Measurements from ENCODE around the gene BTG1.

The BTG1 gene

DNA sequence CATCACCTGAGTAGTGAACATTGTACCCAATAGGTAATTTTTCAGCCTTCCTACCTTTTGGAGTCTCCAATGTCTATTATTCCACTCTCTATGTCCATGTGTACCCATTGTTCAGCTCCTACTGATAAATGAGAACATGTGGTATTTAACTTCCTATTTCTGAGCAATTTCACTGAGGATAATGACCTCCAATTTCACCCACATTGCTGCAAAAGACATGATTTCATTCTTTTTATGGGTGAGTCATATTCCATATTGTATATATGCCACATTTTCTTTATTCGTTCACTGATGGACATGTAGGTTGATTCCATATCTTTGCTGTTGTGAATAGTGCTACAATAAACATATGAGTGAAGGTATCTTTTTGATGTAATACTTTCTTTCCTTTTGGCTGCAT is 16.4 kb upstream of the BTG1 start:
- in situ Hi-C loops (cut with HindIII; ENCODE audit: low pct_ligation_motif_present, low sequenced_read_pairs): no loop called here
- no peak for DNase-seq
- no peaks in the 10 kb centered on the region for H3K36me3 ChIP-seq (replicated peaks)
- H3K27ac ChIP-seq: no peak overlapping the region
- no peak overlapping the region for H3K4me3 ChIP-seq (ENCODE audit: low read depth, low read length)
- TF ChIP-seq, protein P1, sequence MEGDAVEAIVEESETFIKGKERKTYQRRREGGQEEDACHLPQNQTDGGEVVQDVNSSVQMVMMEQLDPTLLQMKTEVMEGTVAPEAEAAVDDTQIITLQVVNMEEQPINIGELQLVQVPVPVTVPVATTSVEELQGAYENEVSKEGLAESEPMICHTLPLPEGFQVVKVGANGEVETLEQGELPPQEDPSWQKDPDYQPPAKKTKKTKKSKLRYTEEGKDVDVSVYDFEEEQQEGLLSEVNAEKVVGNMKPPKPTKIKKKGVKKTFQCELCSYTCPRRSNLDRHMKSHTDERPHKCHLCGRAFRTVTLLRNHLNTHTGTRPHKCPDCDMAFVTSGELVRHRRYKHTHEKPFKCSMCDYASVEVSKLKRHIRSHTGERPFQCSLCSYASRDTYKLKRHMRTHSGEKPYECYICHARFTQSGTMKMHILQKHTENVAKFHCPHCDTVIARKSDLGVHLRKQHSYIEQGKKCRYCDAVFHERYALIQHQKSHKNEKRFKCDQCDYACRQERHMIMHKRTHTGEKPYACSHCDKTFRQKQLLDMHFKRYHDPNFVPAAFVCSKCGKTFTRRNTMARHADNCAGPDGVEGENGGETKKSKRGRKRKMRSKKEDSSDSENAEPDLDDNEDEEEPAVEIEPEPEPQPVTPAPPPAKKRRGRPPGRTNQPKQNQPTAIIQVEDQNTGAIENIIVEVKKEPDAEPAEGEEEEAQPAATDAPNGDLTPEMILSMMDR (IDR thresholded peaks at IDR 0.05; ENCODE audit: low read depth, low read length, missing control alignments): no peak
- H3K27me3 ChIP-seq (replicated peaks): no peaks in the 10 kb centered on the region

DNA sequence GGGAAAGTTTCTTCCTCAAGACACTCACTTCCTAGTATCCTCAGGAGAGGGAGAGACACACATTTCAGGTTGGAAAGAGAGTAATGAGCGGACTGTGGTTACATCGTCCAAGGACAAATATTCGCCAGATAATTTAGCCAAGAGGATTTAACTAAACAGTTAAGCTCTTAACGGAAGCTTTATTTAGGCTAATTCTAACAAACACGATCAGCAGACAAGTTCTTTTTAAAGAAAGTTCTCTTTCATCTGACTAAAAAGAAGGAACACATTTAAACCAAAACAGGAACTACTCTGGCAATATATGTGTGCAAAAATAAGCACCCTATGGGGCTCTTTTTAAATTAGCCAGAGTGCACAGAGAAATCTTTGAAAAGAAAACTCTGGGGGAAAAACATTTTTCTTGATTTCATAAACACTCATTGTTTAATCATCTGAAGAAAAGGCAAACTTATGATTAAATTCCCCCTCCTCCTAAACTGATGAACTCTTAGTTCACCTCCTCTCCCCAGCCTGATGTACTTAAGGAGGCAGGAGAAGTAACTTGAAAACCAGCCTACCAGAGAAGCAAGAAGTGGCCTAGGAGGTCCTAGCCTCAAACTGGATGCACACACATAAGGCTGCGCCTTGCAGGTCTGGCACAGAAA is 13.3 kb upstream of the BTG1 start:
- TF ChIP-seq, protein P1 (IDR thresholded peaks at IDR 0.05; ENCODE audit: low read depth, low read length, missing control alignments): no peak
- H3K36me3 ChIP-seq (replicated peaks): no peaks in the 10 kb centered on the region
- H3K27me3 ChIP-seq (replicated peaks): no peaks in the 10 kb centered on the region
- no peak for DNase-seq
- no peak overlapping the region for H3K4me3 ChIP-seq (ENCODE audit: low read depth, low read length)
- no peak overlapping the region for H3K27ac ChIP-seq
- in situ Hi-C loops (cut with HindIII; ENCODE audit: low pct_ligation_motif_present, low sequenced_read_pairs): no loop called here

DNA sequence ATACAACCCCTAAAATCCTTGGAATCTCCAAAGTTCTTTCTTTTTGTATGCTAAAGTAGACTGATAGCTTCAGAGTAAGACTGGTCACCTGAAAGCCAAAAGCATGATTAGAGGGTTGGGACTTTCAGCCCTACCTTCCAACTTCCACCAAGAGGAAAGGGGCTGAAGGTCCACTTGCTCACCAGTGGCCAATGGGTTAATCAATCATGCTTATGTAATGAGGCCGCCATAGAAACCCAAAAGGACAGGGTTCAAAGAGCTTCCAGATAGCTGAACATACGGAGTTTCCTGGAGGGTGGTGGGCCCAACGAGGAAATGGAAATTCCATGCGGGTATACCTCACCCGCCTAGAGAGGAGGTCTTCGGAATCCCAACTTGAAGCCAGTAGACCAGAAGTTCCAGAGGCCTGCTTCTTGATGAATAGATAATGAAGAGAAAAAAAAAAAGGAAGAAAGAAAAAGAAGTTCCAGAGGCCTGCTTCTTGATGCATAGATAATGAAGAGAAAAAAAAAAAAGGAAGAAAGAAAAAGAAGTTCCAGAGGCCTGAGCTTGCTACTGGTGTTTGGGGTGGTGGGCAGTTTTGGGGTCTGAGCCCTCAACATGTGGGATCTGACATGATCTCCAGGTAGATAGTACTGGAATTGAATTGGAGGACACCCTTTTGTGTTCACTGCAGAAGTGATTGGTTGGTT is 11.2 kb upstream of the BTG1 start:
- no peak for DNase-seq
- TF ChIP-seq, protein P1 (IDR thresholded peaks at IDR 0.05; ENCODE audit: low read depth, low read length, missing control alignments): no peak
- in situ Hi-C loops (cut with HindIII; ENCODE audit: low pct_ligation_motif_present, low sequenced_read_pairs): no loop called here
- no peak overlapping the region for H3K27ac ChIP-seq
- no peaks in the 10 kb centered on the region for H3K36me3 ChIP-seq (replicated peaks)
- H3K27me3 ChIP-seq (replicated peaks): no peaks in the 10 kb centered on the region
- H3K4me3 ChIP-seq (ENCODE audit: low read depth, low read length): no peak overlapping the region

DNA sequence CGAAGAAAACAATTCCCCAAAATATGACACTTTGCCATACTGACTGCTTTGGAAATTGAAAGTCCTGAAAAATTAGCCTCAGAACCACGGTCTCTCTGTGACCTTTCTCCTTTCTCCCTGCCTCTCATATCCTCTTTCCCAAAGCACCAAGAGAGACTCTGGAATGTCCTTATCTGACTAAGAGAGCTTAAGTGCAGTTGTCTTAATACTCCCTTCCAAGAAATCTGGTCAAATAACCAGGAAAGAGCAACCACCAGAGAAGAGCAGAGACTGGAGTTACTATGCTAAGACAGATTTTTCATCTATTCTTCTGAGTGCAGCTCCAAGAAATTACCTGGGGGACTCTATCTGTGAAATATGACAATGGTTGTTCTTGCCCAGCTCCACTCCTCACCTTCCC is 10.5 kb upstream of the BTG1 start:
- no peak overlapping the region for H3K27ac ChIP-seq
- no peaks in the 10 kb centered on the region for H3K27me3 ChIP-seq (replicated peaks)
- H3K4me3 ChIP-seq (ENCODE audit: low read depth, low read length): no peak overlapping the region
- DNase-seq: no peak
- in situ Hi-C loops (cut with HindIII; ENCODE audit: low pct_ligation_motif_present, low sequenced_read_pairs): no loop called here
- no peaks in the 10 kb centered on the region for H3K36me3 ChIP-seq (replicated peaks)
- TF ChIP-seq, protein P1 (IDR thresholded peaks at IDR 0.05; ENCODE audit: low read depth, low read length, missing control alignments): no peak

DNA sequence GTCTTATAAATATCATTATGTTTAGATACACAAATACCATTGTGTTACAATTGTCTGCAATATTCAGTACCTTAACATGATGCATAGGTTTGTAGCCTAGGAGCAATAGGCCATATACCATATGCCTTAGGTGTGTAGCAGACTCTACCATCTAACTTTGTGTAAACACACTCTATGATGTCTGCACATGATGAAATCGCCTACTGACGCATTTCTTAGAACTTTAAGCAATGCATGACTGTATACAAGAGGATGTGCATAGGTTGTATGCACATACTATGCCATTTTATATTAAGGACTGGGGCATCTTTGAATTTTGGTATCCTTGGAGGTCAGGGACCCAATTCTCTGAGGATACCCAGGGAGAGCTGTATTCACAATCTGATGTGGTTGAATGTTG is 10.1 kb upstream of the BTG1 start:
- H3K27me3 ChIP-seq (replicated peaks): no peaks in the 10 kb centered on the region
- TF ChIP-seq, protein P1 (IDR thresholded peaks at IDR 0.05; ENCODE audit: low read depth, low read length, missing control alignments): no peak
- H3K4me3 ChIP-seq (ENCODE audit: low read depth, low read length): no peak overlapping the region
- in situ Hi-C loops (cut with HindIII; ENCODE audit: low pct_ligation_motif_present, low sequenced_read_pairs): no loop called here
- DNase-seq: no peak
- no peaks in the 10 kb centered on the region for H3K36me3 ChIP-seq (replicated peaks)
- H3K27ac ChIP-seq: no peak overlapping the region
